BLaER1 treated with 17β-estradiol and CSF1 and Interleukin-3, amounts not matched to agents 10 nM and 100 nM (cell line): ENCODE results near the gene MGAT5.

Experiments
- H3K27ac ChIP-seq, 11 experiments: shearing (Covaris generic); formaldehyde crosslinking; 2 replicates each; pipeline ENCODE4 v1.8.1; 2022
- H3K27me3 ChIP-seq, 11 experiments: shearing (Covaris generic); formaldehyde crosslinking; 2 replicates each; pipeline ENCODE4 v1.8.1; 2022
- H3K36me3 ChIP-seq, 11 experiments: shearing (Covaris generic); formaldehyde crosslinking; 2 replicates each; pipeline ENCODE4 v1.8.1; 2022
- H3K4me1 ChIP-seq, 10 experiments: shearing (Covaris generic); formaldehyde crosslinking; 2 replicates each; pipeline ENCODE4 v1.8.1; 2022
- H3K4me2 ChIP-seq, 11 experiments: shearing (Covaris generic); formaldehyde crosslinking; 2 replicates each; pipeline ENCODE4 v1.8.1; 2022
- H3K4me3 ChIP-seq, 10 experiments: shearing (Covaris generic); formaldehyde crosslinking; 2 replicates each; pipeline ENCODE4 v1.8.1; 2022
- H3K9ac ChIP-seq, 11 experiments: shearing (Covaris generic); formaldehyde crosslinking; 2 replicates each; pipeline ENCODE4 v1.8.1; 2022
- H3K9me3 ChIP-seq, 11 experiments: shearing (Covaris generic); formaldehyde crosslinking; replicated peaks in 1 of 11; 2 replicates each; pipeline ENCODE4 v1.8.1; 2022
- H4K20me1 ChIP-seq, 11 experiments: shearing (Covaris generic); formaldehyde crosslinking; 2 replicates each; pipeline ENCODE4 v1.8.1; 2022
- Cebpa-rat ChIP-seq, 11 experiments: shearing (Covaris generic); IDR thresholded peaks; 2 replicates each; pipeline ENCODE4 v1.8.1; 2022

MGAT5 gene

DNA sequence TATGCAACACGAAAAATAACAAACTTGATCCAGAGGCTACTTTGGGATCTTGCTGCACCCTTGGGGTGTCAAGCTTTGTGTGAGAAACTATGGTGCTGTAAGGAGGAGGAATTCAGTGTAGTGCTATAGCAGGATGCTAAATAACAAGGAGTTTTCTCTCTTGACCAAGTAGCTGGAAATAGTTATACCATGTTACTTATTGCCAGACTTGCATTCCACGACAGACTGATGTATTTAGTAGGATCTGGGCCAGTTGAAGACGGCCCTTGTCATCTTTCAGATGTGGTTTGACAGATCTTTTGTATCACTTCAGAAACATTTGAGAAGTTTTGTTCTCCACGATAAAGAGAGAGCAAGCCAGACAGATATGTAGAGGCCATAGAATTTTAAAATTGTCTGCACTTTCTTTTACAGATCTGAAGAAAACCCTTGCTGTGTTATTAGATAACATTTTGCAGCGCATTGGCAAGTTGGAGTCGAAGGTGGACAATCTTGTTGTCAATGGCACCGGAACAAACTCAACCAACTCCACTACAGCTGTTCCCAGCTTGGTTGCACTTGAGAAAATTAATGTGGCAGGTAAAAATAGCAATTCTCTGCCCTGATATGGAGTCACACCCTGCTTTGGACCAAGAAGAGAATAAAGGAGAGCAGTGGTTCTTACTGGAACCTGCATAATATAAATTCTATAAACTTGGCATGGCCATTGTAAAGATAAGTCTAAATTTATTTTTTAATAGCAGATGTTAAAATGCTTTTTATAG is 16.3 kb downstream of the MGAT5 start:
- Histone ChIP-seq H3K4me3 (no peak overlapping the region), H3K27ac (peak overlapping the region in 5 of 11 experiments; percentile 33 to 75 (median 62); a peak in 4 of 22 replicates), H4K20me1 (peaks cover 7 to 93% (median 21%) of the 10 kb centered on the region in 11 experiments; a peak in 13 of 22 replicates), H3K27me3 (no peaks in the 10 kb centered on the region), H3K9ac (0 out of 22 replicates have a peak overlapping the region, but pooled peaks of 3 of the 11 experiments have one; percentile 8 to 16 (median 12)), H3K9me3 (no peaks in the 10 kb centered on the region), H3K4me2 (peak overlapping the region in 8 of 11 experiments; percentile 18 to 90 (median 84); a peak in 16 of 22 replicates), H3K4me1 (peaks cover 32 to 94% (median 84%) of the 10 kb centered on the region in 10 experiments), H3K36me3 (peaks cover 7 to 67% (median 42%) of the 10 kb centered on the region in 11 experiments; a peak in 18 of 22 replicates)
- no peak for TF ChIP-seq Cebpa-rat (IDR thresholded peaks at IDR 0.05)

DNA sequence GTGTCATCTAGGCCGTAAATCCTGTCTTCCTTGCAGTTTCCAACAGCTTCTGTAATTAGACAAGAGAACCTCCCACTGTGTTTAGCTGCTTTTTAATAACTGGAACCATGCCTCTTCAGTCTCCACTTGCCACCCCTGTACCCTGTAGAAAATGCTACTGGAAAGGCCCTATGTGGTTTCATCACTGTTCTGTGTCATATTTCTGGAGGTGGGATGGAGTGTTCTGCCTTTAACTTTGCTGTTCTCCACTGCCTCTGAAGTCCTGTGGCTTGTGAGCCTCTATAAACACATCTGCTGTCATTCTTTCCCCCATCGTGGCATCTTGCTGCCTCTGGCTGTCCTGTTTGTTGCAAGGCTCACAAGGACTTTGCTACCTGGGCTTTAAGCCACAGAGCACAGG is 17.9 kb downstream of the MGAT5 start:
- no peaks in the 10 kb centered on the region for H3K27me3 ChIP-seq
- peaks cover 0 to 3% (median under 1%) of the 10 kb centered on the region in 11 experiments; a peak in 6 of 22 replicates for H3K9me3 ChIP-seq
- H3K27ac ChIP-seq: peak overlapping the region in 7 of 11 experiments; percentile 19 to 75 (median 62); a peak in 13 of 22 replicates
- 0 out of 20 replicates have a peak overlapping the region, but pooled peaks of 1 of the 10 experiments have one; percentile 8 for H3K4me3 ChIP-seq
- H3K4me2 ChIP-seq: peak overlapping the region; percentile 43 to 90 (median 83); a peak in 21 of 22 replicates
- H3K36me3 ChIP-seq: peaks cover 5 to 55% (median 39%) of the 10 kb centered on the region in 11 experiments; a peak in 16 of 22 replicates
- peak overlapping the region in 5 of 11 experiments; percentile 4 to 63 (median 55); a peak in 8 of 22 replicates for H3K9ac ChIP-seq
- TF ChIP-seq Cebpa-rat (IDR thresholded peaks at IDR 0.05): no peak
- H3K4me1 ChIP-seq: peaks cover 48 to 100% (median 100%) of the 10 kb centered on the region in 10 experiments
- peaks cover 7 to 94% (median 20%) of the 10 kb centered on the region in 11 experiments; a peak in 14 of 22 replicates for H4K20me1 ChIP-seq

DNA sequence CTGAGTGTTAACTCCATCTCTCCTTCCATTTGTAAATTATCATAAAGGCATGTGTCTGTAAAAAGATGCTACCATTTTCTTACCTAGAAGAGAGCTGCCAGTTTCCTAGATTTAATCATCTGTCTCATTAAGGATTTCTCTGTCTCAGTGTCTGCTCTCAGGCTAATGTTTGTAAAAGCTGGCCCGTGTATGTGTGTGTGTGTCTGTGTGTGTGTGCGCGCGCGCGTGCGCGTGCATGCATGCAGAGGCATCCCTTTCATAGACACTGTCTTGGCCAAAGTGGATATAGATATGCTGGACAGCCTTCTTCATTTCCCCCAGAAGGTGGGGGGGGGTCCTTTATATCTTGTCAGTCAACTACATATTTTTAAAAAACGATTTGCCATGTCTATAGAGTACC is 18.9 kb downstream of the MGAT5 start:
- peak overlapping the region in 5 of 11 experiments; percentile 9 to 63 (median 54); a peak in 9 of 22 replicates for H3K9ac ChIP-seq
- peak overlapping the region in 7 of 11 experiments; percentile 21 to 75 (median 62); a peak in 12 of 22 replicates for H3K27ac ChIP-seq
- peaks cover 8 to 13% (median 11%) of the 10 kb centered on the region in 11 experiments for H3K9me3 ChIP-seq
- H3K4me3 ChIP-seq: 0 out of 20 replicates have a peak overlapping the region, but pooled peaks of 1 of the 10 experiments have one; percentile 2
- H4K20me1 ChIP-seq: peaks cover 3 to 83% (median 17%) of the 10 kb centered on the region in 11 experiments; a peak in 14 of 22 replicates
- H3K4me1 ChIP-seq: peaks cover 54 to 100% (median 97%) of the 10 kb centered on the region in 10 experiments
- TF ChIP-seq Cebpa-rat (IDR thresholded peaks at IDR 0.05): no peak
- peaks cover 15 to 60% (median 45%) of the 10 kb centered on the region in 11 experiments for H3K36me3 ChIP-seq
- peak overlapping the region in 9 of 11 experiments; percentile 75 to 90 (median 83); a peak in 18 of 22 replicates for H3K4me2 ChIP-seq
- H3K27me3 ChIP-seq: no peaks in the 10 kb centered on the region

DNA sequence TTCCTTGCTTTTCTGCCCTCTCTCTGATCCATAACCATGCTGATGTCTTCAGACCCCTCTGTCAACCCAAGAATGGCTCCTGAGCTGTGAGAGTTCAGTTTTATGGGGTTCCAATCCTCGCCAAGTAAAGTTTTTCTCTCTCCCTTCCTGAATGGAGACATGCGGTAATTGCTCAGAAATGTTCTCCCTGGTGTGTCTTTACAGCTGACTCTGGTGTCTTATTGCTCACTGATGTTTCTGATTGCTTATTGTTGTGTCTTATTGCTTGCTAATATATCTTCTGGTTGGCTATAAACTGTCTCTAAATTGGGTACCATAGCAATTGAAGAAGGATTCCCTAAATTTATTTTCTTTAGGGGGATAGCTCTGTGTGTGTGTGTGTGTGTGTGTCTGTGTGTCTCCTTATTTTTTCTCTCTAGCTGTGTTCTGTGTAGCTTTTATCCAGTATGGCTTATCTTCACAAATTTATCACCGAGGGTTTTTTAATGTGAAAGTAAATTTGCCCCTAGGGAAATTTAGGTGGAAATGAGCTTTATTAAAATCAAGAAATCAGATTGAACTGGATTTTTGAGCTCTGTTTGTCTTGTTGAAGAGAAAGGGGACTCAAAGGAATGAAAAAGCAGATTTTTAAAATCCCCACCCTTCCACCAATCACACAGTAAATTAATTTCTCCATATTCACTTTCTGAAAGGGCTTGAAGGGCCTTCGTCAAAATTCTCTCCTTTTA is 19.5 kb downstream of the MGAT5 start:
- H3K36me3 ChIP-seq: peaks cover 21 to 64% (median 45%) of the 10 kb centered on the region in 11 experiments
- H3K9ac ChIP-seq: peak overlapping the region in 5 of 11 experiments; percentile 9 to 63 (median 54); a peak in 9 of 22 replicates
- no peaks in the 10 kb centered on the region for H3K27me3 ChIP-seq
- peaks cover 15 to 19% (median 17%) of the 10 kb centered on the region in 11 experiments for H3K9me3 ChIP-seq
- peak overlapping the region in 7 of 11 experiments; percentile 21 to 75 (median 62); a peak in 12 of 22 replicates for H3K27ac ChIP-seq
- peaks cover 57 to 100% (median 97%) of the 10 kb centered on the region in 10 experiments for H3K4me1 ChIP-seq
- 0 out of 20 replicates have a peak overlapping the region, but pooled peaks of 1 of the 10 experiments have one; percentile 2 for H3K4me3 ChIP-seq
- no peak for TF ChIP-seq Cebpa-rat (IDR thresholded peaks at IDR 0.05)
- peak overlapping the region in 10 of 11 experiments; percentile 3 to 90 (median 83); a peak in 20 of 22 replicates for H3K4me2 ChIP-seq
- peaks cover 0 to 77% (median 12%) of the 10 kb centered on the region in 11 experiments; a peak in 14 of 22 replicates for H4K20me1 ChIP-seq

DNA sequence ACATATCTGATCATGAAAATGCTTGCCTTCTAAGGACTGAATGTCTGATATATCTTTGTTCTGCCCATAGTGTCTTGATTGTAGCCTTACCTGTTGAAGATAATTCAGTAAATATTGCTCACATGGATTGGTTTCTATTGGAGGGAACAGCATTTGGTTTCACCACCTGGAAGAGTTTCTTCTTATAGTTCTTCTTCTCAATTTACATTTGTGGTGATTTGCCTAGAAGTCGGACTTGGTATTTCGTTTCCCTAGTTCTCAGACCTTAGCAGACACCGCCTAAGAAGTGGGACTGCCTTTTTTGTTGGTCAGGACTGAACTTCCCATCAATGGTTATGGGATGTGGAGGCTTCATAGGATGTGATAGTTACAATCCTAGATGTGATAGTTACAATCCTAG is 20.2 kb downstream of the MGAT5 start:
- H3K36me3 ChIP-seq: peaks cover 23 to 63% (median 47%) of the 10 kb centered on the region in 11 experiments
- H4K20me1 ChIP-seq: peaks cover 0 to 76% (median 8%) of the 10 kb centered on the region in 11 experiments; a peak in 13 of 22 replicates
- H3K4me1 ChIP-seq: peaks cover 62 to 100% (median 97%) of the 10 kb centered on the region in 10 experiments
- no peaks in the 10 kb centered on the region for H3K27me3 ChIP-seq
- H3K27ac ChIP-seq: peak overlapping the region in 6 of 11 experiments; percentile 33 to 75 (median 62); a peak in 11 of 22 replicates
- H3K4me2 ChIP-seq: peak overlapping the region; percentile 66 to 90 (median 83); a peak in 19 of 22 replicates
- no peak overlapping the region for H3K4me3 ChIP-seq
- TF ChIP-seq Cebpa-rat (IDR thresholded peaks at IDR 0.05): no peak
- H3K9ac ChIP-seq: peak overlapping the region in 1 of 11 experiments; percentile 63; a peak in 1 of 22 replicates
- peaks cover 15 to 26% (median 18%) of the 10 kb centered on the region in 11 experiments for H3K9me3 ChIP-seq

DNA sequence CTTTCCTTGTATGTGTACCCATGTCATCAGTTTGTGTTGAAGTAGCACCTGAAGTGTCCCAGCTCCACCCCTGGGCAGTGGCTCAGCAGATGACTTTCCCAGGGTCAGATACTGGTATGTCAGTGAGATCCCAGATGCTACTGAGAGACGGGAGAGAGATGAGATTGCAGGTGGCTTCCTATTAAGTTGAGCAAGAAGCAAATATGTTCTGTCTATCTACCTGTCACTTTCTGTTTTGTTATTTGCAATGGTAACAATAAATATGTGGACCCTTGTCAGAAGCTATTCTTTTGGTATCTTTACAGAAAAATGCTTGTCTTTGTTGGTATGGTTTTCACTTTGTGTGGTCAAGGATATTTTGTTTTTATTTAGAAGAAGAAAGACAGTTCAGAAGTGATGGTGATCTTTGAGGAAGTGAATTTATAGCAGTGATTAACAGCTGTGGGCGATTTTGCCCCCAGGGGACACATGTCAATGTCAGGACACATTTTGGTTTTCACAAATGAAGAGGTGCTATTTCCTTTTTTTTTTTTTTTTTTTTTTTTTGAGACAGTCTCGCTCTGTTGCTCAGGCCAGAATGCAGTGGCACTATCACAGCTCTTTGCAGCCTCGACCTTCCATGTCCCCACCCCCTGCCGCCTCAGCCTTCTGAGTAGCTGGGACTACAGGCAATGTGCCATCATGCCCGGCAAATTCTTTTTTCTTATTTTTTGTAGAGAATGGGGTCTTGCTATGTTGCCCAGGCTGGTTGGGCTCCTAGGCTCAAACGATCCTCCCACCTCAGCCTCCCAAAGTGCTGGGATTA is 21.4 kb downstream of the MGAT5 start:
- Histone ChIP-seq H4K20me1 (peaks cover 0 to 76% (median 8%) of the 10 kb centered on the region in 11 experiments; a peak in 11 of 22 replicates), H3K4me2 (peak overlapping the region; percentile 66 to 90 (median 83)), H3K4me3 (peak overlapping the region in 6 of 10 experiments; percentile 6 to 35 (median 28); a peak in 8 of 20 replicates), H3K27ac (peak overlapping the region in 8 of 11 experiments; percentile 41 to 75 (median 59); a peak in 16 of 22 replicates), H3K9me3 (peaks cover 15 to 26% (median 18%) of the 10 kb centered on the region in 11 experiments), H3K36me3 (peaks cover 23 to 60% (median 44%) of the 10 kb centered on the region in 11 experiments), H3K9ac (peak overlapping the region in 7 of 11 experiments; percentile 10 to 58 (median 52); a peak in 10 of 22 replicates), H3K4me1 (peaks cover 70 to 100% (median 97%) of the 10 kb centered on the region in 10 experiments), H3K27me3 (no peaks in the 10 kb centered on the region)
- no peak for TF ChIP-seq Cebpa-rat (IDR thresholded peaks at IDR 0.05)
